ENCODE results near the gene DHX30. TPM values are rescaled to one million over a fixed set of nuclear protein-coding genes. Genes with fewer than 3 reads are reported as not detected.

Gene DHX30
- total and polyA plus RNA-seq, 2 of the 4 experiments (the other 2 are of a cell fraction): 55.6 to 57.2 TPM

DNA sequence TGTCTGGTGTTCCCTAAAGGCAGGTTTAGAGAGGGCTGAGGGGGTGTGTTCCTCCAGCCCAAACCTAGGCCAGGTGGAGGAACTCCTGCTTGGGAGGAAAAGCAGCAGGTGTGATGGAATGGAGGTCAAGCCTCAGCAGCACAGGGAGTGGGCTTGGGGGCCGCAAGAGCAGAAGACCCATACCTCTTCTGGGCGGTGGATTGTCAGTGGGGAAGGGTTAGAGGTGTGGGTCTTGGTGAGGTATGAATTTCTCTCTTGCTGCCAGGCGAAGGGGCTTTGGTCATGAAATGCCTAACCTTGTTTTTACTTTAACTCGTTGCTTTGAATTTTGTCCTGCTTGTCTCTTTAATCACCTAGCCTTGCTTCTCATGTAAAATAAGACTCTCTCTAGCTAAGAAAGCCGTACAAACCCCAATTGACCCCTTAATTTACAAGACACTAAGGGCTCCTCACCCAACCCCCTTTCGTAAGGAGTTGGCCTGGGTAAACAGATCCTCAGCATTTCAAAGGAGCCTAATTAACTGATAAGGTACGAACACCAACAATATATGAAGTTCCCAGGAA lies 38.9 kb downstream of the DHX30 start:
- WGBS, 2 experiments (ENCODE audit: extremely low coverage in 2 of 2, insufficient read length in 1 of 2): 76% methylated on average over 3 of the region's 7 CpGs; no CpG with 5 or more reads in 1 of the 2 experiments

More for the DNA sequence above, 38.9 kb downstream of the DHX30 start:
- H3K36me3 ChIP-seq (ENCODE audit: control insufficient read depth, insufficient read depth, low read length): peaks cover 73% of the 10 kb centered on the region
- H3K56ac ChIP-seq (ENCODE audit: extremely low read depth, insufficient read depth, low read length): no peak overlapping the region
- no peak overlapping the region for H4K91ac ChIP-seq (ENCODE audit: insufficient read depth, low read depth, low read length)
- no peak overlapping the region for H3K4me2 ChIP-seq (ENCODE audit: low read depth, low read length)
- H2BK120ac ChIP-seq (ENCODE audit: low read depth, low read length): no peak overlapping the region
- no peak overlapping the region for H3K27ac ChIP-seq (ENCODE audit: insufficient read depth, low read length)
- H3K4me1 ChIP-seq (ENCODE audit: control insufficient read depth, insufficient read depth, low read length): no peaks in the 10 kb centered on the region
- H3K79me1 ChIP-seq (ENCODE audit: low read depth in 1 of 2, low read length in 2 of 2): peaks cover 10 to 32% of the 10 kb centered on the region in 2 experiments
- H3K14ac ChIP-seq (replicated peaks; ENCODE audit: low read depth, low read length): no peak overlapping the region
- H2AFZ ChIP-seq (replicated peaks; ENCODE audit: low read length, poor library complexity): no peak overlapping the region
- intact Hi-C loops (cut with micrococcal nuclease): no loop called here
- H4K20me1 ChIP-seq (ENCODE audit: insufficient read depth, low read length): peaks cover 44% of the 10 kb centered on the region
- CTCF ChIA-PET: no interaction called here
- H2BK5ac ChIP-seq (ENCODE audit: low read depth, low read length, poor library complexity, severe bottlenecking): no peak overlapping the region
- no TSS peak for BruUV-seq (replicated peaks)
- H2BK20ac ChIP-seq (ENCODE audit: low read depth, low read length): no peak overlapping the region
- no peak overlapping the region for H2AK5ac ChIP-seq (ENCODE audit: low read depth, low read length)
- in situ Hi-C loops (cut with MboI; ENCODE audit: low sequenced_read_pairs): no loop called here
- 0 out of 2 replicates have a peak, but pooled peaks cover 2% of the 10 kb centered on the region for H3K9me1 ChIP-seq (ENCODE audit: insufficient read depth, low read length)
- H4K5ac ChIP-seq (ENCODE audit: low read depth, low read length): no peak overlapping the region
- no peaks in the 10 kb centered on the region for H3K27me3 ChIP-seq (ENCODE audit: control insufficient read depth, insufficient read depth, low read length)
- no peak for TF ChIP-seq MAFK (IDR thresholded peaks at IDR 0.05; ENCODE audit: low read depth, low read length)
- no peak for TF ChIP-seq FOS (IDR thresholded peaks at IDR 0.05; ENCODE audit: low read depth, low read length)
- TF ChIP-seq CHD1 (IDR thresholded peaks at IDR 0.05; ENCODE audit: low read depth, low read length): no peak
- TF ChIP-seq MAZ (IDR thresholded peaks at IDR 0.05; ENCODE audit: borderline replicate concordance, low read depth, low read length): no peak
- TF ChIP-seq BHLHE40 (IDR thresholded peaks at IDR 0.05; ENCODE audit: low read depth, low read length): no peak
- no peak for TF ChIP-seq RAD21 (IDR thresholded peaks at IDR 0.05; ENCODE audit: low read length)
- TF ChIP-seq, protein P1, sequence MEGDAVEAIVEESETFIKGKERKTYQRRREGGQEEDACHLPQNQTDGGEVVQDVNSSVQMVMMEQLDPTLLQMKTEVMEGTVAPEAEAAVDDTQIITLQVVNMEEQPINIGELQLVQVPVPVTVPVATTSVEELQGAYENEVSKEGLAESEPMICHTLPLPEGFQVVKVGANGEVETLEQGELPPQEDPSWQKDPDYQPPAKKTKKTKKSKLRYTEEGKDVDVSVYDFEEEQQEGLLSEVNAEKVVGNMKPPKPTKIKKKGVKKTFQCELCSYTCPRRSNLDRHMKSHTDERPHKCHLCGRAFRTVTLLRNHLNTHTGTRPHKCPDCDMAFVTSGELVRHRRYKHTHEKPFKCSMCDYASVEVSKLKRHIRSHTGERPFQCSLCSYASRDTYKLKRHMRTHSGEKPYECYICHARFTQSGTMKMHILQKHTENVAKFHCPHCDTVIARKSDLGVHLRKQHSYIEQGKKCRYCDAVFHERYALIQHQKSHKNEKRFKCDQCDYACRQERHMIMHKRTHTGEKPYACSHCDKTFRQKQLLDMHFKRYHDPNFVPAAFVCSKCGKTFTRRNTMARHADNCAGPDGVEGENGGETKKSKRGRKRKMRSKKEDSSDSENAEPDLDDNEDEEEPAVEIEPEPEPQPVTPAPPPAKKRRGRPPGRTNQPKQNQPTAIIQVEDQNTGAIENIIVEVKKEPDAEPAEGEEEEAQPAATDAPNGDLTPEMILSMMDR (conservative IDR thresholded peaks at IDR 0.05; ENCODE audit: low read depth, low read length): no peak
- no peak for TF ChIP-seq NFE2L2 (IDR thresholded peaks at IDR 0.05; ENCODE audit: low read depth, low read length)
- dilution Hi-C loops (cut with HindIII; ENCODE audit: low sequenced_read_pairs, unreplicated experiment): no loop called here
- H3K4ac ChIP-seq (ENCODE audit: low read depth, low read length): no peak overlapping the region
- DNase-seq (no peak), ATAC-seq (ENCODE audit: low read depth) (no peak)
- no peak overlapping the region for H2AK9ac ChIP-seq (replicated peaks; ENCODE audit: low read depth, low read length, poor library complexity)
- H3K23ac ChIP-seq (ENCODE audit: low read depth, low read length): no peak overlapping the region
- H2BK15ac ChIP-seq (ENCODE audit: low read depth, low read length): no peak overlapping the region
- POLR2A ChIA-PET (ENCODE audit: unreplicated experiment): no interaction called here
- no peak overlapping the region for H3K18ac ChIP-seq (ENCODE audit: low read depth, low read length)
- H3K9me3 ChIP-seq (ENCODE audit: control insufficient read depth, insufficient read depth, low read length): no peaks in the 10 kb centered on the region
- H3K9ac ChIP-seq (ENCODE audit: low read depth, low read length): no peak overlapping the region
- no peak overlapping the region for H4K8ac ChIP-seq (ENCODE audit: low read depth in 2 of 2, low read length in 2 of 2)
- H3K4me3 ChIP-seq (ENCODE audit: insufficient read depth, low read depth, low read length): no peak overlapping the region

All from IMR-90 (cell line).